Sigmoid colon (tissue), 7 donors: Measurements from ENCODE around the gene DDX25. TPM values are rescaled to one million over a fixed set of nuclear protein-coding genes. Genes with fewer than 3 reads are reported as not detected.
A peak's percentile ranks its signal among the peaks of the same experiment; 100 is the strongest.
"Not testable (repeated sequence)": the region's sequence is repeated elsewhere in the genome, so short reads cannot be mapped to it uniquely, and the experiment has no call there.

ENCODE experiments used
- DNase-seq: peaks from one replicate; pipeline ENCODE4 v3.0.0-alpha.2; 2019
- H3K27ac ChIP-seq, 4 donors: fragments of 200-600 bp; sonication (generic); one replicate each; pipeline ENCODE4 v1.5.1; 2016 to 2019; ENCODE audit warnings: mild to moderate bottlenecking in 1 of 4
- H3K27me3 ChIP-seq, 3 donors: fragments of 200-600 bp; sonication (generic); one replicate each; pipeline ENCODE4 v1.5.1; 2019; ENCODE audit warnings: mild to moderate bottlenecking in 1 of 3
- H3K36me3 ChIP-seq, 4 donors: fragments of 200-600 bp; sonication (generic); one replicate each; pipeline ENCODE4 v1.5.1; 2016 to 2019
- H3K4me1 ChIP-seq, 4 donors: fragments of 200-600 bp; sonication (generic); one replicate each; pipeline ENCODE4 v1.5.1; 2017 to 2019
- H3K4me3 ChIP-seq, 4 donors: fragments of 200-600 bp; sonication (generic); one replicate each; pipeline ENCODE4 v1.5.1; 2017 to 2019; ENCODE audit warnings: mild to moderate bottlenecking in 2 of 4, moderate library complexity in 1 of 4
- H3K9me3 ChIP-seq, 4 donors: fragments of 200-600 bp in 3 of 4; sonication (generic) in 3 of 4; one replicate each; pipeline versions ENCODE4 v1.5.1 to v1.6.1; 2013 to 2019
- CTCF ChIP-seq, 4 experiments: fragments of 450-650 bp in 3 of 4; fragments of 200-600 bp in 1 of 4; IDR thresholded peaks; one replicate each; pipeline ENCODE4 v1.5.1; 2016 to 2019; ENCODE audit warnings: antibody characterized with exemption in 4 of 4, mild to moderate bottlenecking in 3 of 4, moderate library complexity in 2 of 4
- EP300 ChIP-seq, 4 donors: sonication (generic); formaldehyde crosslinking; IDR thresholded peaks; one replicate each; pipeline ENCODE4 v1.6.1; 2017; ENCODE audit warnings: antibody characterized with exemption in 4 of 4
- POLR2A ChIP-seq, 2 donors: fragments of 450-650 bp; IDR thresholded peaks; one replicate each; pipeline ENCODE4 v1.6.1; 2016; ENCODE audit warnings: antibody characterized with exemption in 2 of 2, mild to moderate bottlenecking in 2 of 2, moderate library complexity in 2 of 2
- POLR2AphosphoS5 ChIP-seq, 4 donors: sonication (generic); formaldehyde crosslinking; IDR thresholded peaks; one replicate each; pipeline ENCODE4 v1.6.1; 2017; ENCODE audit warnings: antibody characterized with exemption in 4 of 4
- WGBS, 2 donors: extraction: QIAGEN DNeasy Blood & Tissue Kit; methylation state at CpG; one replicate each; pipeline ENCODE4 v1.1.7; 2013; 5-methylcytosine and 5-hydroxymethylcytosine counted together
- intact Hi-C: fragments of 100-400 bp; cut with DNase I; formaldehyde crosslinking; loops from one replicate; pipeline ENCODE4 v1.15.1; 2023
- polyA plus RNA-seq, 3 donors: library from polyadenylated mRNA; stranded (reverse); fragments of 200-250 nt; gene quantifications; one replicate each; pipeline ENCODE4 v1.2.3, GENCODE V29; 2013
- total RNA-seq, 4 donors: library from RNA; depleted of rRNA; stranded (reverse); fragments of >200 nt; gene quantifications; one replicate each; pipeline ENCODE4 v1.1.0, GENCODE V29; 2016
- donor health status: healthy with polysubstance abuse.
- donor health status: Bipolar disorder and iron deficiency.
- donor health status: healthy.

The DDX25 gene
- total RNA-seq (1 to 10 TPM in 1 of 4 donors, under 1 TPM in 3; 0.14 to 1.7 (median 0.44) TPM), polyA plus RNA-seq (under 1 TPM in 2 of 3 donors, not detected in 1; 0.23 to 0.60 TPM)

- Histone ChIP-seq H3K9me3 (no peaks in the 10 kb centered on the region), H3K36me3 (peaks cover 0 to 14% (median 7%) of the 10 kb centered on the region in 4 donors), H3K4me1 (peaks cover 0 to 26% (median 24%) of the 10 kb centered on the region in 4 donors), H3K27me3 (peaks cover 18 to 33% (median 26%) of the 10 kb centered on the region in 3 donors), H3K4me3 (peak within 1 kb of the TSS in 3 of 4 donors; percentile 55 to 61 (median 58)), H3K27ac (no peak within 1 kb of the TSS)
- no peak for DNase-seq
- 4 to 25% methylated on average over 81 of the region's 81 CpGs for WGBS, 2 donors
- intact Hi-C loops, result no loop called here
- TF ChIP-seq POLR2AphosphoS5 (IDR thresholded peaks at IDR 0.05), result no peak
- TF ChIP-seq CTCF (IDR thresholded peaks at IDR 0.05), result no peak
- no peak for TF ChIP-seq EP300 (IDR thresholded peaks at IDR 0.05)
- no peak for TF ChIP-seq POLR2A (IDR thresholded peaks at IDR 0.05)
Measured at GRCh38 chr11:125903711-125904659, at the start of gene DDX25. Gene DDX25 (plus strand): TSS chr11:125904508. CDS start chr11:125904518, 10 bp downstream.

DNA sequence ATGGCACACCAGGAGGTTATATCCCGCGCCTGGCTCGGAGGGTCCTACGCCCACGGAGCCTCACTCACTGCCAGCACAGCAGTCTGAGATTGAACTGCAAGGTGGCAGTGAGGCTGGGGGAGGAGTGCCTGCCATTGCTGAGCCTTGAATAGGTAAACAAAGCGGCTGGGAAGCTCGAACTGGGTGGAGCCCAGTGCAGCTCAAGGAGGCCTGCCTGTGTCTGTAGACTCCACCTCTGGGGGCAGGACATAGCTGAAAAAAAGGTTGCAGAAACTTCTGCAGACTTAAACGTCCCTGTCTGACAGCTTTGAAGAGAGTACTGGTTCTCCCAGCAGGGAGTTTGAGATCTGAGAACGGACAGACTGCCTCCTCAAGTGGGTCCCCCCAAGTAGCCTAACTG lies 46.6 kb upstream of the DDX25 start:
- H3K4me1 ChIP-seq, H3K27me3 ChIP-seq, intact Hi-C loops, H3K9me3 ChIP-seq, H3K27ac ChIP-seq, H3K4me3 ChIP-seq, DNase-seq, H3K36me3 ChIP-seq: not testable (repeated sequence)
- WGBS, 2 donors, result 80 to 83% methylated on average over 9 of the region's 9 CpGs

DNA sequence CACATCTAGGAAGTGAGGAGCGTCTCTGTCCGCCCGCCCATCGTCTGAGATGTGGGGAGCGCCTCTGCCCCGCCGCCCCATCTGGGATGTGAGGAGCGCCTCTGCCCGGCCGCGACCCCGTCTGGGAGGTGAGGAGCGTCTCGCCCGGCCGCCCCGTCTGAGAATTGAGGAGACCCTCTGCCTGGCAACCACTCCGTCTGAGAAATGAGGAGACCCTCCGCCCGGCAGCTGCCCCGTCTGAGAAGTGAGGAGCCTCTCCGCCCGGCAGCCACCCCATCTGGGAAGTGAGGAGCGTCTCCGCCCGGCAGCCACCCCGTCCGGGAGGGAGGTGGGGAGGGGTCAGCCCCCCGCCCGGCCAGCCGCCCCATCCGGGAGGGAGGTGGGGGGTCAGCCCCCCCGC lies 41.5 kb upstream of the DDX25 start:
- H3K4me3 ChIP-seq, H3K36me3 ChIP-seq, H3K27ac ChIP-seq, H3K9me3 ChIP-seq, H3K27me3 ChIP-seq, intact Hi-C loops, DNase-seq, H3K4me1 ChIP-seq: not testable (repeated sequence)
- 93 to 97% methylated on average over 33 of the region's 33 CpGs for WGBS, 2 donors

GRCh38 chr11:125865354-125865753 lies 39.0 kb upstream of the DDX25 start:
- 83 to 94% methylated on average over 4 of the region's 4 CpGs for WGBS, 2 donors
- H3K9me3 ChIP-seq, H3K27me3 ChIP-seq, DNase-seq, H3K27ac ChIP-seq, H3K36me3 ChIP-seq, H3K4me1 ChIP-seq, H3K4me3 ChIP-seq, intact Hi-C loops: not testable (repeated sequence)

DNA sequence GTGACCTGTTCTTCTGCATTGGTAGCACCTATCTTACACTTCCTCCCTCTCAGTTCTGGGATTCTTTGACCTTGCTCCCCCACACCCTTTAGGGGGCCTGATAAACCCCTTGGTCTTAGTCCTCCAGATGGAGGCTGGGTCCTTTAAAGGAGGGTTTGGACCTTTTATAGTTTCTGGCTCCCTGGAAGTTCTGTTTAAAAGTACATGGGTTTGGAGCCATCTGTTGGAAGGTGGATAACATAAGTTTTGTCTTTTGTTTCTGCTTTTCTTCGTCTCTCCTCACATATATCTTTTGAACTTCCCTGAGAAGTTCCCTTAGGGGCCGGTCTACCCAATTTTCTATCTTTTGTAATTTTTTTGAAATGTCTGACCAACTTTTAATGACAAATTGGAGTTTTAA lies 34.8 kb upstream of the DDX25 start:
- DNase-seq, result no peak
- intact Hi-C loops, result no loop called here

More for the DNA sequence above, 34.8 kb upstream of the DDX25 start:
- Histone ChIP-seq H3K27me3 (no peaks in the 10 kb centered on the region), H3K9me3 (no peaks in the 10 kb centered on the region), H3K4me3 (no peak overlapping the region), H3K36me3 (no peaks in the 10 kb centered on the region), H3K4me1 (no peaks in the 10 kb centered on the region), H3K27ac (no peak overlapping the region)
- 62 to 63% methylated on average over 2 of the region's 2 CpGs for WGBS, 2 donors
- TF ChIP-seq POLR2AphosphoS5 (IDR thresholded peaks at IDR 0.05) (no peak), CTCF (IDR thresholded peaks at IDR 0.05) (no peak), POLR2A (IDR thresholded peaks at IDR 0.05) (no peak), EP300 (IDR thresholded peaks at IDR 0.05) (no peak)
